K562 (cell line): ENCODE measurements around the gene DHX58. TPM values are rescaled to one million over a fixed set of nuclear protein-coding genes. Genes with fewer than 3 reads are reported as not detected.

Source experiments
- CEBPG ChIP-seq, 3 experiments: fragments of 200-800 bp in 1 of 3; sonication (Bioruptor generic) in 1 of 3; sonication (generic) in 1 of 3; formaldehyde crosslinking in 1 of 3; IDR thresholded peaks in 2 of 3; conservative IDR thresholded peaks in 1 of 3; 2 replicates each; pipeline versions ENCODE4 v1.6.1 to v1.8.0; 2016 to 2022; ENCODE audit warnings: missing compliant biosample characterization in 2 of 3, missing genetic modification characterization in 2 of 3, mild to moderate bottlenecking in 1 of 3, missing genetic modification reagents in 1 of 3
- FOSL1 ChIP-seq: fragments of 200-800 bp; sonication (Bioruptor generic); conservative IDR thresholded peaks from 2 replicates; pipeline ENCODE4 v1.6.1; 2016; ENCODE audit warnings: missing genetic modification characterization, missing compliant biosample characterization
- GTF2A2 ChIP-seq: IDR thresholded peaks from 2 replicates; pipeline ENCODE4 v1.6.1; 2016; ENCODE audit warnings: mild to moderate bottlenecking, missing genetic modification characterization, missing compliant biosample characterization
- MTF1 ChIP-seq: fragments of 250-450 bp; sonication (Bioruptor Pico); IDR thresholded peaks from 2 replicates; pipeline ENCODE4 v1.9.0; 2021; ENCODE audit warnings: moderate library complexity, mild to moderate bottlenecking, inconsistent platforms, borderline replicate concordance
- NFIX ChIP-seq: fragments of 250-450 bp; sonication (Bioruptor Pico); IDR thresholded peaks from 2 replicates; pipeline ENCODE4 v1.4.0; 2020; ENCODE audit warnings: low read depth, mild to moderate bottlenecking, moderate library complexity
- PPARD ChIP-seq: fragments of 250-450 bp; sonication (Bioruptor Pico); IDR thresholded peaks from 2 replicates; pipeline ENCODE4 v1.8.0; 2022; ENCODE audit warnings: inconsistent platforms, mild to moderate bottlenecking, moderate library complexity
- PURB ChIP-seq: sonication (generic); formaldehyde crosslinking; IDR thresholded peaks from 2 replicates; pipeline ENCODE4 v1.9.0; 2021; ENCODE audit warnings: low read depth, mild to moderate bottlenecking, missing genetic modification reagents
- SPI1 ChIP-seq: IDR thresholded peaks from 2 replicates; pipeline ENCODE4 v1.6.1; 2011; ENCODE audit warnings: low read depth, low read length, control low read depth, borderline replicate concordance
- SRSF7 ChIP-seq: fragments of 200-400 bp; formaldehyde crosslinking; optimal IDR thresholded peaks from 2 replicates; pipeline ENCODE3; 2017; ENCODE audit warnings: mild to moderate bottlenecking, low read depth, low read length
- ZNF12 ChIP-seq: sonication (generic); formaldehyde crosslinking; IDR thresholded peaks from 2 replicates; pipeline ENCODE4 v1.4.0; 2020; ENCODE audit warnings: mild to moderate bottlenecking, missing genetic modification reagents
- ZNF212 ChIP-seq: fragments of 450-650 bp; formaldehyde crosslinking; IDR thresholded peaks from 2 replicates; pipeline ENCODE4 v1.4.0; 2020; ENCODE audit warnings: mild to moderate bottlenecking
- ZNF3 ChIP-seq: fragments of 250-450 bp; sonication (Bioruptor Pico); IDR thresholded peaks from 2 replicates; pipeline ENCODE4 v1.5.0; 2021; ENCODE audit warnings: mild to moderate bottlenecking, moderate library complexity
- ZNF384 ChIP-seq: IDR thresholded peaks from 2 replicates; pipeline ENCODE4 v1.6.1; 2012; ENCODE audit warnings: low read depth, low read length, improper control_type of control experiment
- ZNF583 ChIP-seq: fragments of 250-450 bp; sonication (Bioruptor Pico); IDR thresholded peaks from 2 replicates; pipeline ENCODE4 v1.4.0; 2020
- ZNF586 ChIP-seq: fragments of 450-650 bp; formaldehyde crosslinking; conservative IDR thresholded peaks from 2 replicates; pipeline ENCODE4 v1.4.0; 2020; ENCODE audit warnings: mild to moderate bottlenecking, moderate library complexity
- ZNF766 ChIP-seq: fragments of 200-800 bp; sonication (Bioruptor generic); conservative IDR thresholded peaks from 2 replicates; pipeline ENCODE4 v1.6.1; 2016; ENCODE audit warnings: missing genetic modification characterization, missing compliant biosample characterization
- ZNF785 ChIP-seq: fragments of 250-450 bp; sonication (Bioruptor Pico); IDR thresholded peaks from 2 replicates; pipeline ENCODE4 v1.4.0; 2020; ENCODE audit warnings: mild to moderate bottlenecking
- polyA plus RNA-seq, 8 experiments: library from polyadenylated mRNA; depleted of rRNA in 4 of 8; stranded (reverse) in 5 of 8; unstranded in 3 of 8; fragments of >200 nt; fragmentation: Nextera tagmentation in 2 of 8; fragmentation: Illumina TruSeq in 1 of 8; extraction: Ambion mirVana in 2 of 8; extraction: Trizol in 1 of 8; gene quantifications; 2 replicates each; pipeline versions ENCODE4 v1.2.1 to v1.2.3, GENCODE V29; 2011 to 2014; ENCODE audit warnings: inconsistent platforms in 1 of 8, missing spikeins in 1 of 8
- total RNA-seq, 7 experiments: library from RNA; depleted of rRNA in 6 of 7; stranded (reverse); fragments of >200 nt in 6 of 7; fragmentation: Illumina TruSeq in 2 of 7; extraction: Trizol in 2 of 7; gene quantifications; 2 replicates each; pipeline versions ENCODE4 v1.2.1 to v1.2.3, GENCODE V29; 2011 to 2021; ENCODE audit warnings: low replicate concordance in 1 of 7
- TF ChIP-seq, protein P1 (sequence below): fragments of 200-800 bp; sonication (Bioruptor generic); IDR thresholded peaks from 2 replicates; pipeline ENCODE4 v1.6.1; 2017; ENCODE audit warnings: missing genetic modification characterization, missing compliant biosample characterization
- TF ChIP-seq, protein P2 (sequence below): sonication (generic); formaldehyde crosslinking; IDR thresholded peaks from 2 replicates; pipeline ENCODE4 v1.8.1; 2022; ENCODE audit warnings: missing genetic modification reagents
- TF ChIP-seq, protein P3 (sequence below): fragments of 250-450 bp; sonication (Bioruptor Pico); IDR thresholded peaks from 2 replicates; pipeline ENCODE4 v1.4.0; 2020; ENCODE audit warnings: mild to moderate bottlenecking, moderate library complexity, borderline replicate concordance

Gene DHX58
- total and polyA plus RNA-seq, 9 of the 15 experiments (the other 6 are each of a cell fraction or from before 2014, with no cell fraction given): 0.15 to 3.0 (median 1.4) TPM

DNA sequence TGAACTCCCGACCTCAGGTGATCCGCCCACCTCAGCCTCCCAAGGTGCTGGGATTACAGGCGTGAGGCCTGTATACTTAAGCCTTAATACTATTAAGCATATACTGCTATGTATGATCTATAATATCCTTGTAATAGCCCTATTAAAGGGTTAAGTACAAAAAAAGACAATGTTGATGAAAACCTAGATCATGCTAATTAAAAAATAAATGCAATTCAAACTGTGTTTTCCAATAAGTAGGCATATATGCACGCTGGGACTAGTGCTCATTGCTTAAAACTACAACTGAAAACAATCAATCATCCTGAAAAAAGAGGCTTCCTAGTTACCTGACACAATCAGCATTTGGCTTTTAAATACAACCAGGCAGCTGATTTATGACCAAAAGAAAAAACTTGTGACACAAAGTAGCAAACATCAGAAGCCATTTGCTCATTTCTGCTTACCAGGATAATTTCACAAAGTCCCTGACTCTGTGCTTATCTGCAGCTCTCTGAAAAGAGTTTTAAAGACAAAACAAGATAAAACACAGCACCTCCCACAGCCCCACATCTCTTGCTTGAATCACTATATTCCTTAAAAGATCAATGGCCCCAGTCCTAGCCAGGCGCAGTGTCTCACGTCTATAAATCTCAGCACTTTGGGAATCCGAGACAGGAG, 25.3 kb downstream of the DHX58 start (continued):
- TF ChIP-seq, protein P1, sequence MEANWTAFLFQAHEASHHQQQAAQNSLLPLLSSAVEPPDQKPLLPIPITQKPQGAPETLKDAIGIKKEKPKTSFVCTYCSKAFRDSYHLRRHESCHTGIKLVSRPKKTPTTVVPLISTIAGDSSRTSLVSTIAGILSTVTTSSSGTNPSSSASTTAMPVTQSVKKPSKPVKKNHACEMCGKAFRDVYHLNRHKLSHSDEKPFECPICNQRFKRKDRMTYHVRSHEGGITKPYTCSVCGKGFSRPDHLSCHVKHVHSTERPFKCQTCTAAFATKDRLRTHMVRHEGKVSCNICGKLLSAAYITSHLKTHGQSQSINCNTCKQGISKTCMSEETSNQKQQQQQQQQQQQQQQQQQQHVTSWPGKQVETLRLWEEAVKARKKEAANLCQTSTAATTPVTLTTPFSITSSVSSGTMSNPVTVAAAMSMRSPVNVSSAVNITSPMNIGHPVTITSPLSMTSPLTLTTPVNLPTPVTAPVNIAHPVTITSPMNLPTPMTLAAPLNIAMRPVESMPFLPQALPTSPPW: peak; percentile 28; the same call in 1 of the 2 replicates
- TF ChIP-seq ZNF212 (CRISPR knock-in tag): no peak
- TF ChIP-seq ZNF384: peak; percentile 76
- TF ChIP-seq, protein P2, sequence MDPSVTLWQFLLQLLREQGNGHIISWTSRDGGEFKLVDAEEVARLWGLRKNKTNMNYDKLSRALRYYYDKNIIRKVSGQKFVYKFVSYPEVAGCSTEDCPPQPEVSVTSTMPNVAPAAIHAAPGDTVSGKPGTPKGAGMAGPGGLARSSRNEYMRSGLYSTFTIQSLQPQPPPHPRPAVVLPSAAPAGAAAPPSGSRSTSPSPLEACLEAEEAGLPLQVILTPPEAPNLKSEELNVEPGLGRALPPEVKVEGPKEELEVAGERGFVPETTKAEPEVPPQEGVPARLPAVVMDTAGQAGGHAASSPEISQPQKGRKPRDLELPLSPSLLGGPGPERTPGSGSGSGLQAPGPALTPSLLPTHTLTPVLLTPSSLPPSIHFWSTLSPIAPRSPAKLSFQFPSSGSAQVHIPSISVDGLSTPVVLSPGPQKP (CRISPR knock-in tag): no peak
- no peak for TF ChIP-seq PPARD
- TF ChIP-seq ZNF3: no peak
- TF ChIP-seq ZNF586 (CRISPR knock-in tag): no peak
- TF ChIP-seq FOSL1 (tag): peak; percentile 36; the same call in 1 of the 2 replicates
- TF ChIP-seq, protein P3, sequence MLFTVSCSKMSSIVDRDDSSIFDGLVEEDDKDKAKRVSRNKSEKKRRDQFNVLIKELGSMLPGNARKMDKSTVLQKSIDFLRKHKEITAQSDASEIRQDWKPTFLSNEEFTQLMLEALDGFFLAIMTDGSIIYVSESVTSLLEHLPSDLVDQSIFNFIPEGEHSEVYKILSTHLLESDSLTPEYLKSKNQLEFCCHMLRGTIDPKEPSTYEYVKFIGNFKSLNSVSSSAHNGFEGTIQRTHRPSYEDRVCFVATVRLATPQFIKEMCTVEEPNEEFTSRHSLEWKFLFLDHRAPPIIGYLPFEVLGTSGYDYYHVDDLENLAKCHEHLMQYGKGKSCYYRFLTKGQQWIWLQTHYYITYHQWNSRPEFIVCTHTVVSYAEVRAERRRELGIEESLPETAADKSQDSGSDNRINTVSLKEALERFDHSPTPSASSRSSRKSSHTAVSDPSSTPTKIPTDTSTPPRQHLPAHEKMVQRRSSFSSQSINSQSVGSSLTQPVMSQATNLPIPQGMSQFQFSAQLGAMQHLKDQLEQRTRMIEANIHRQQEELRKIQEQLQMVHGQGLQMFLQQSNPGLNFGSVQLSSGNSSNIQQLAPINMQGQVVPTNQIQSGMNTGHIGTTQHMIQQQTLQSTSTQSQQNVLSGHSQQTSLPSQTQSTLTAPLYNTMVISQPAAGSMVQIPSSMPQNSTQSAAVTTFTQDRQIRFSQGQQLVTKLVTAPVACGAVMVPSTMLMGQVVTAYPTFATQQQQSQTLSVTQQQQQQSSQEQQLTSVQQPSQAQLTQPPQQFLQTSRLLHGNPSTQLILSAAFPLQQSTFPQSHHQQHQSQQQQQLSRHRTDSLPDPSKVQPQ (CRISPR knock-in tag): no peak
- no peak for TF ChIP-seq MTF1 (CRISPR knock-in tag)
- TF ChIP-seq PURB (CRISPR knock-in tag): no peak
- TF ChIP-seq NFIX (CRISPR knock-in tag): no peak
- no peak for TF ChIP-seq ZNF766 (CRISPR knock-in tag)
- TF ChIP-seq SPI1: no peak
- TF ChIP-seq ZNF785 (CRISPR knock-in tag): no peak
- no peak for TF ChIP-seq SRSF7
- no peak for TF ChIP-seq ZNF583 (CRISPR knock-in tag)
- TF ChIP-seq CEBPG (CRISPR knock-in tag; IDR thresholded peaks at IDR 0.05): no peak
- TF ChIP-seq CEBPG (tag; conservative IDR thresholded peaks at IDR 0.05 in 1 of 2, IDR thresholded peaks at IDR 0.05 in 1 of 2): 0 out of 4 replicates have a peak, but pooled peaks of 1 of the 2 experiments have one; percentile 8
- no peak for TF ChIP-seq GTF2A2 (tag)
- no peak for TF ChIP-seq ZNF12
